ENCODE data around the gene ATP4B.

ATP4B gene

DNA sequence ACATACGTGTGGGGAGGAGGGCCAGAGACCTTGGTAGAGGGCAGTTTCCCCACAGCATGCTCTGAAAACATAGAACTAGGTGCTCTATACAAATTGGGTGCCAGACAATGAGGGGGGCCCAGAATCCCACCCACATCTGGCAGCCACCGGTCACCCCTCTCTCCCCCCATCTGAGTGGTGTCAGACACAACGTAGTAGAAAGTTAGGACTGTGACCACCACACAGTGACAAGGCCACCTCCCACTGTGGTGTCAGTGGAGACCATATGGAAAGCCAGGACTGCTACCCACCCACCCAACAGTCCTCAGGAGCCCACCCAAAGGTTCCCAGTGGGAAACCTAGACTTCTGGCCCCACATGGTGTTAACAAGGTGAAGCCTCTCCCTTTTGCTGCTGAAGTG lies 2.1 kb upstream of the ATP4B start:
- no CpG with 5 or more reads among the region's 3 CpGs for WGBS, 2 donors (ENCODE audit: extremely low coverage in 2 of 2, insufficient read length in 2 of 2, insufficient replicate concordance in 1 of 2)
- no peak overlapping the region for H4K91ac ChIP-seq (ENCODE audit: low read depth, low read length, poor library complexity)

GRCh38 chr13:113659337-113659736 lies 1.3 kb upstream of the ATP4B start:
- Histone ChIP-seq H3K9me3 (replicated peaks in 1 of 2; ENCODE audit: control insufficient read depth in 2 of 2, insufficient read depth in 1 of 2, low read depth in 1 of 2, low read length in 2 of 2) (no peaks in the 10 kb centered on the region), H2BK15ac (ENCODE audit: low read length) (no peak overlapping the region)

More for the DNA sequence above, 2.1 kb upstream of the ATP4B start:
- H2AK5ac ChIP-seq (ENCODE audit: low read depth, low read length), result no peak overlapping the region
- no peak overlapping the region for H2BK120ac ChIP-seq (ENCODE audit: low read depth, low read length)
- H2BK12ac ChIP-seq (ENCODE audit: low read length), result no peak overlapping the region
- no peak overlapping the region for H3K4me2 ChIP-seq (ENCODE audit: insufficient read depth, low read length, poor library complexity, severe bottlenecking)
- H3K4ac ChIP-seq (ENCODE audit: low read length), result no peak overlapping the region
- no peak overlapping the region for H2BK15ac ChIP-seq (ENCODE audit: low read length)
- no peak overlapping the region for H3K23ac ChIP-seq (ENCODE audit: low read depth, low read length, poor library complexity)
- no peak overlapping the region for H2AFZ ChIP-seq (ENCODE audit: low read length)
- H3K9ac ChIP-seq (ENCODE audit: low read depth, low read length, poor library complexity), result no peak overlapping the region
- DNase-seq (ENCODE audit: low spot score), result no peak
- H3K4me1 ChIP-seq (ENCODE audit: control insufficient read depth in 2 of 2, insufficient read depth in 1 of 2, low read depth in 1 of 2, low read length in 2 of 2), result peaks cover 0 to 8% of the 10 kb centered on the region in 2 donors
- H3K27ac ChIP-seq (replicated peaks; ENCODE audit: low read length), result no peak overlapping the region
- H3K18ac ChIP-seq (ENCODE audit: low read length), result no peak overlapping the region
- H3K14ac ChIP-seq (ENCODE audit: low read length), result no peak overlapping the region
- peaks cover 0 to 3% (median 0%) of the 10 kb centered on the region in 3 experiments for H3K27me3 ChIP-seq (ENCODE audit: control insufficient read depth in 3 of 3, insufficient read depth in 3 of 3, low read depth in 1 of 3, low read length in 3 of 3)
- no peak overlapping the region for H4K8ac ChIP-seq (ENCODE audit: low read depth, low read length)
- no peaks in the 10 kb centered on the region for H3K79me1 ChIP-seq (ENCODE audit: low read depth, low read length)
- no peak overlapping the region for H3K4me3 ChIP-seq (ENCODE audit: low read length in 2 of 2)
- no peaks in the 10 kb centered on the region for H3K36me3 ChIP-seq (replicated peaks in 1 of 2; ENCODE audit: control insufficient read depth in 2 of 2, insufficient read depth in 2 of 2, low read length in 2 of 2)
- no peak overlapping the region for H2BK5ac ChIP-seq (ENCODE audit: low read length)
- H3K9me3 ChIP-seq (replicated peaks in 1 of 2; ENCODE audit: control insufficient read depth in 2 of 2, insufficient read depth in 1 of 2, low read depth in 1 of 2, low read length in 2 of 2), result no peaks in the 10 kb centered on the region

GRCh38 chr13:113658836-113659235 lies 838 bp upstream of the ATP4B start:
- Histone ChIP-seq H2BK120ac (ENCODE audit: low read depth, low read length) (no peak overlapping the region), H3K4me2 (ENCODE audit: insufficient read depth, low read length, poor library complexity, severe bottlenecking) (no peak overlapping the region), H3K27me3 (ENCODE audit: control insufficient read depth in 3 of 3, insufficient read depth in 3 of 3, low read depth in 1 of 3, low read length in 3 of 3) (peaks cover 0 to 3% (median 0%) of the 10 kb centered on the region in 3 experiments), H3K9me3 (replicated peaks in 1 of 2; ENCODE audit: control insufficient read depth in 2 of 2, insufficient read depth in 1 of 2, low read depth in 1 of 2, low read length in 2 of 2) (no peaks in the 10 kb centered on the region), H2AFZ (ENCODE audit: low read length) (no peak overlapping the region), H4K8ac (ENCODE audit: low read depth, low read length) (no peak overlapping the region), H2AK5ac (ENCODE audit: low read depth, low read length) (no peak overlapping the region), H4K91ac (ENCODE audit: low read depth, low read length, poor library complexity) (no peak overlapping the region), H3K4me1 (ENCODE audit: control insufficient read depth in 2 of 2, insufficient read depth in 1 of 2, low read depth in 1 of 2, low read length in 2 of 2) (peaks cover 3 to 8% of the 10 kb centered on the region in 2 donors), H2BK5ac (ENCODE audit: low read length) (peak overlapping the region; percentile 48), H3K4me3 (ENCODE audit: low read length in 2 of 2) (no peak overlapping the region), H3K9ac (ENCODE audit: low read depth, low read length, poor library complexity) (no peak overlapping the region), H2BK12ac (ENCODE audit: low read length) (no peak overlapping the region), H3K14ac (ENCODE audit: low read length) (no peak overlapping the region), H3K18ac (ENCODE audit: low read length) (peak overlapping the region; percentile 38), H2BK15ac (ENCODE audit: low read length) (no peak overlapping the region), H3K79me1 (ENCODE audit: low read depth, low read length) (no peaks in the 10 kb centered on the region), H3K23ac (ENCODE audit: low read depth, low read length, poor library complexity) (no peak overlapping the region), H3K36me3 (replicated peaks in 1 of 2; ENCODE audit: control insufficient read depth in 2 of 2, insufficient read depth in 2 of 2, low read length in 2 of 2) (no peaks in the 10 kb centered on the region), H3K4ac (ENCODE audit: low read length) (no peak overlapping the region), H3K27ac (replicated peaks; ENCODE audit: low read length) (no peak overlapping the region)
- DNase-seq (ENCODE audit: low spot score), result no peak
- WGBS, 2 donors (ENCODE audit: extremely low coverage in 2 of 2, insufficient read length in 2 of 2, insufficient replicate concordance in 1 of 2), result no CpG with 5 or more reads among the region's 14 CpGs

More at GRCh38 chr13:113659337-113659736, 1.3 kb upstream of the ATP4B start:
- Histone ChIP-seq H2BK5ac (ENCODE audit: low read length) (peak overlapping the region; percentile 48), H3K18ac (ENCODE audit: low read length) (no peak overlapping the region), H2BK120ac (ENCODE audit: low read depth, low read length) (no peak overlapping the region), H3K4me2 (ENCODE audit: insufficient read depth, low read length, poor library complexity, severe bottlenecking) (no peak overlapping the region), H4K91ac (ENCODE audit: low read depth, low read length, poor library complexity) (no peak overlapping the region), H3K4me3 (ENCODE audit: low read length in 2 of 2) (no peak overlapping the region), H3K79me1 (ENCODE audit: low read depth, low read length) (no peaks in the 10 kb centered on the region), H3K4ac (ENCODE audit: low read length) (no peak overlapping the region), H3K36me3 (replicated peaks in 1 of 2; ENCODE audit: control insufficient read depth in 2 of 2, insufficient read depth in 2 of 2, low read length in 2 of 2) (no peaks in the 10 kb centered on the region), H3K27me3 (ENCODE audit: control insufficient read depth in 3 of 3, insufficient read depth in 3 of 3, low read depth in 1 of 3, low read length in 3 of 3) (peaks cover 0 to 3% (median 0%) of the 10 kb centered on the region in 3 experiments), H2AK5ac (ENCODE audit: low read depth, low read length) (no peak overlapping the region), H4K8ac (ENCODE audit: low read depth, low read length) (no peak overlapping the region), H3K23ac (ENCODE audit: low read depth, low read length, poor library complexity) (no peak overlapping the region), H3K4me1 (ENCODE audit: control insufficient read depth in 2 of 2, insufficient read depth in 1 of 2, low read depth in 1 of 2, low read length in 2 of 2) (peaks cover 0 to 8% of the 10 kb centered on the region in 2 donors), H3K14ac (ENCODE audit: low read length) (no peak overlapping the region), H2AFZ (ENCODE audit: low read length) (no peak overlapping the region), H3K9ac (ENCODE audit: low read depth, low read length, poor library complexity) (no peak overlapping the region), H2BK12ac (ENCODE audit: low read length) (no peak overlapping the region), H3K27ac (replicated peaks; ENCODE audit: low read length) (no peak overlapping the region)
- no peak for DNase-seq (ENCODE audit: low spot score)
- no CpG with 5 or more reads among the region's 8 CpGs for WGBS, 2 donors (ENCODE audit: extremely low coverage in 2 of 2, insufficient read length in 2 of 2, insufficient replicate concordance in 1 of 2)

GRCh38 chr13:113656831-113657671 lies 947 bp downstream of the ATP4B start:
- no peak for DNase-seq (ENCODE audit: low spot score)
- Histone ChIP-seq H3K27me3 (ENCODE audit: control insufficient read depth in 3 of 3, insufficient read depth in 3 of 3, low read depth in 1 of 3, low read length in 3 of 3) (no peaks in the 10 kb centered on the region), H2BK5ac (ENCODE audit: low read length) (peak overlapping the region; percentile 16), H3K4me1 (ENCODE audit: control insufficient read depth in 2 of 2, insufficient read depth in 1 of 2, low read depth in 1 of 2, low read length in 2 of 2) (peaks cover 7 to 8% of the 10 kb centered on the region in 2 donors), H3K4me3 (ENCODE audit: low read length in 2 of 2) (no peak overlapping the region), H4K91ac (ENCODE audit: low read depth, low read length, poor library complexity) (no peak overlapping the region), H4K8ac (ENCODE audit: low read depth, low read length) (no peak overlapping the region), H3K4me2 (ENCODE audit: insufficient read depth, low read length, poor library complexity, severe bottlenecking) (no peak overlapping the region), H2AFZ (ENCODE audit: low read length) (no peak overlapping the region), H3K14ac (ENCODE audit: low read length) (no peak overlapping the region), H2AK5ac (ENCODE audit: low read depth, low read length) (peak overlapping the region; percentile 95), H3K27ac (replicated peaks; ENCODE audit: low read length) (no peak overlapping the region), H2BK12ac (ENCODE audit: low read length) (no peak overlapping the region), H3K18ac (ENCODE audit: low read length) (peak overlapping the region; percentile 71), H3K9me3 (replicated peaks in 1 of 2; ENCODE audit: control insufficient read depth in 2 of 2, insufficient read depth in 1 of 2, low read depth in 1 of 2, low read length in 2 of 2) (no peaks in the 10 kb centered on the region), H2BK15ac (ENCODE audit: low read length) (no peak overlapping the region), H3K9ac (ENCODE audit: low read depth, low read length, poor library complexity) (no peak overlapping the region), H3K23ac (ENCODE audit: low read depth, low read length, poor library complexity) (no peak overlapping the region), H2BK120ac (ENCODE audit: low read depth, low read length) (no peak overlapping the region), H3K4ac (ENCODE audit: low read length) (peak overlapping the region; percentile 76), H3K36me3 (replicated peaks in 1 of 2; ENCODE audit: control insufficient read depth in 2 of 2, insufficient read depth in 2 of 2, low read length in 2 of 2) (no peaks in the 10 kb centered on the region), H3K79me1 (ENCODE audit: low read depth, low read length) (no peaks in the 10 kb centered on the region)
- no CpG with 5 or more reads among the region's 42 CpGs for WGBS, 2 donors (ENCODE audit: extremely low coverage in 2 of 2, insufficient read length in 2 of 2, insufficient replicate concordance in 1 of 2)
